Retinal pigment epithelial cell (primary cell): ENCODE measurements around the gene NECTIN4.

ENCODE experiments used
- DNase-seq: peaks from one replicate; pipeline ENCODE4 v3.0.0-alpha.2; 2010; ENCODE audit warnings: low read depth
- H3K4me3 ChIP-seq: 2 replicates; pipeline ENCODE4 v1.5.1; 2011; ENCODE audit warnings: mild to moderate bottlenecking, low read length, control low read depth, moderate library complexity
- TF ChIP-seq, protein P1 (sequence below): conservative IDR thresholded peaks from 2 replicates; pipeline ENCODE4 v1.5.1; 2011; ENCODE audit warnings: low read depth, low read length, control low read depth, inconsistent platforms

NECTIN4 gene

GRCh38 chr1:161130266-161130665 is 40.9 kb upstream of the NECTIN4 start:
- DNase-seq, result no peak
- no peak overlapping the region for H3K4me3 ChIP-seq
- TF ChIP-seq, protein P1, sequence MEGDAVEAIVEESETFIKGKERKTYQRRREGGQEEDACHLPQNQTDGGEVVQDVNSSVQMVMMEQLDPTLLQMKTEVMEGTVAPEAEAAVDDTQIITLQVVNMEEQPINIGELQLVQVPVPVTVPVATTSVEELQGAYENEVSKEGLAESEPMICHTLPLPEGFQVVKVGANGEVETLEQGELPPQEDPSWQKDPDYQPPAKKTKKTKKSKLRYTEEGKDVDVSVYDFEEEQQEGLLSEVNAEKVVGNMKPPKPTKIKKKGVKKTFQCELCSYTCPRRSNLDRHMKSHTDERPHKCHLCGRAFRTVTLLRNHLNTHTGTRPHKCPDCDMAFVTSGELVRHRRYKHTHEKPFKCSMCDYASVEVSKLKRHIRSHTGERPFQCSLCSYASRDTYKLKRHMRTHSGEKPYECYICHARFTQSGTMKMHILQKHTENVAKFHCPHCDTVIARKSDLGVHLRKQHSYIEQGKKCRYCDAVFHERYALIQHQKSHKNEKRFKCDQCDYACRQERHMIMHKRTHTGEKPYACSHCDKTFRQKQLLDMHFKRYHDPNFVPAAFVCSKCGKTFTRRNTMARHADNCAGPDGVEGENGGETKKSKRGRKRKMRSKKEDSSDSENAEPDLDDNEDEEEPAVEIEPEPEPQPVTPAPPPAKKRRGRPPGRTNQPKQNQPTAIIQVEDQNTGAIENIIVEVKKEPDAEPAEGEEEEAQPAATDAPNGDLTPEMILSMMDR, result no peak

- TF ChIP-seq, protein P1, result no peak
- H3K4me3 ChIP-seq, result no peak overlapping the region
- no peak for DNase-seq
Observed at GRCh38 chr1:161128591-161129420, 39.4 kb upstream of the NECTIN4 start.

- TF ChIP-seq, protein P1, result no peak
- H3K4me3 ChIP-seq, result no peak overlapping the region
- DNase-seq, result no peak
Observed at GRCh38 chr1:161127649-161128048, 38.3 kb upstream of the NECTIN4 start.

GRCh38 chr1:161122967-161123366 is 33.6 kb upstream of the NECTIN4 start:
- H3K4me3 ChIP-seq, result no peak overlapping the region
- TF ChIP-seq, protein P1, result no peak
- DNase-seq, result no peak

DNA sequence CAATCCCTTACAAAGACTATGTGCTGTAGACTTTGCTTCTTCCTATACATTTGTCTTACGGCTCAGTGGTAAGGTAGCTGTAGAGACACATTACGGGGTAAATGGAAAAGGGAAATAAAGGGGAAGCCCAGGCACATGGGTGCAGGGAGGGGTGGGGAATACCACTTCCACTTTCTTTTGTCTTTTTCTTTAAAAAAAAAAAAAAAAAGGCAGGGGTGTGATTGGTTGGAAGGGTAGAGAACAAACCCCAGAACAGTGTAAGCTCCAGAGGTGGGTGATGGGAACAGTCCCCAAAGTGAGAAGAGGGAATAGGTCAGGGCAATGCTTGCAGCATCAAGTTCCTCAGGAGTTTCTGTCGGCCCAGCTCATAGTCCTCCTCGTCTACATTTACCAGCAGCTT is 32.5 kb upstream of the NECTIN4 start:
- TF ChIP-seq, protein P1, result no peak
- H3K4me3 ChIP-seq, result no peak overlapping the region
- DNase-seq, result no peak

DNA sequence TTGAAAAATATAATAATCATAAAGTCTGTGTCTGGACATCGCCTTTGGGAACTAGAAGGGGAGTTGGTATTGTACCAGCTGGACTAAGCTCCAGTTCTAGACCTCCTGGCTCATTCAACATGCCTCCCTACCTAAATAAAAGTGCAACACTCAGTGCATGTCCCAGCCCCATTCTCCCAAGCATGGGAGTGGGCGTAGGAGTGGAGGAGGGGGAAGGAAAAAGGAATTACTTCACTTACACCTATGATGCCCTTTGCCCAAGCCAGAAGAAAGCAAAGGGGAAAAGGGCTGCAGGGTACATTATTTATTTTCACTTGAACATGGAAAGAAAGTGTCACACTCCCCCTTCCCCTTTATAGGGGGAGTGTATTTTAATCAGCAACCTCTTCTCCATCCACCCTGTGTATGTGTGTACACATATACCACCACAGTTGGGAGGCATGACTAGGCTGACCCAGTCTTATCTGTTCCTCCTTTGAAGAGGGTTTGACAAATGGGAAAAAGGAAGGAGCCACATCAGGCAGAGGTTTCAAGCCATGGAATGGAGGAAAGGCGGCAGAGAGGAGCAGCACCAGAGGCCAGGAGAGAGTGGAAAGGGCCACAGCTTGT is 31.8 kb upstream of the NECTIN4 start:
- H3K4me3 ChIP-seq, result no peak overlapping the region
- DNase-seq, result no peak
- TF ChIP-seq, protein P1, result no peak
